Rectal smooth muscle tissue (tissue), 1 donor: ENCODE measurements around the gene FAR2.
"Not testable (repeated sequence)": the region's sequence is repeated elsewhere in the genome, so short reads cannot be mapped to it uniquely, and the experiment has no call there.

Experiments used
- H3K27ac ChIP-seq: one replicate; pipeline ENCODE4 v1.7.0; 2013; ENCODE audit warnings: low read depth, low read length, inconsistent platforms
- H3K27me3 ChIP-seq: one replicate; pipeline ENCODE4 v1.7.0; 2013; ENCODE audit warnings: low read length; ENCODE audit not compliant: control insufficient read depth, insufficient read depth
- H3K36me3 ChIP-seq: one replicate; pipeline ENCODE4 v1.7.0; 2013; ENCODE audit warnings: low read length; ENCODE audit not compliant: control insufficient read depth, insufficient read depth
- H3K4me1 ChIP-seq: one replicate; pipeline ENCODE4 v1.7.0; 2013; ENCODE audit warnings: low read length; ENCODE audit not compliant: control insufficient read depth, insufficient read depth
- H3K4me3 ChIP-seq: one replicate; pipeline ENCODE4 v1.7.0; 2013; ENCODE audit warnings: low read length
- H3K9ac ChIP-seq: one replicate; pipeline ENCODE4 v1.7.0; 2013; ENCODE audit warnings: low read length

Gene FAR2

GRCh38 chr12:29282031-29282816, 133.1 kb downstream of the FAR2 start:
- Histone ChIP-seq H3K4me3 (no peak overlapping the region), H3K36me3 (no peaks in the 10 kb centered on the region), H3K4me1 (peaks cover 5% of the 10 kb centered on the region), H3K27ac (no peak overlapping the region), H3K27me3 (no peaks in the 10 kb centered on the region), H3K9ac (no peak overlapping the region)

GRCh38 chr12:29283969-29284700, 135.1 kb downstream of the FAR2 start:
- Histone ChIP-seq H3K27me3 (no peaks in the 10 kb centered on the region), H3K36me3 (no peaks in the 10 kb centered on the region), H3K4me3 (no peak overlapping the region), H3K9ac (no peak overlapping the region), H3K4me1 (peaks cover 2% of the 10 kb centered on the region), H3K27ac (no peak overlapping the region)

- H3K36me3 ChIP-seq = no peaks in the 10 kb centered on the region
- H3K27ac ChIP-seq = no peak overlapping the region
- H3K9ac ChIP-seq = no peak overlapping the region
- H3K4me1 ChIP-seq = no peaks in the 10 kb centered on the region
- no peak overlapping the region for H3K4me3 ChIP-seq
- no peaks in the 10 kb centered on the region for H3K27me3 ChIP-seq
Observed at GRCh38 chr12:29286081-29286790, 137.2 kb downstream of the FAR2 start.

- Histone ChIP-seq H3K9ac (no peak overlapping the region), H3K27ac (no peak overlapping the region), H3K4me3 (no peak overlapping the region), H3K27me3 (no peaks in the 10 kb centered on the region), H3K36me3 (no peaks in the 10 kb centered on the region), H3K4me1 (no peaks in the 10 kb centered on the region)
Observed at GRCh38 chr12:29287622-29288021, 138.5 kb downstream of the FAR2 start.

- H3K27me3 ChIP-seq = no peaks in the 10 kb centered on the region
- no peak overlapping the region for H3K4me3 ChIP-seq
- no peaks in the 10 kb centered on the region for H3K4me1 ChIP-seq
- H3K27ac ChIP-seq = no peak overlapping the region
- H3K36me3 ChIP-seq = no peaks in the 10 kb centered on the region
- H3K9ac ChIP-seq = no peak overlapping the region
Observed at GRCh38 chr12:29288031-29288430, 139.0 kb downstream of the FAR2 start.

GRCh38 chr12:29290475-29290874, 141.4 kb downstream of the FAR2 start:
- H3K36me3 ChIP-seq, H3K4me3 ChIP-seq, H3K4me1 ChIP-seq, H3K9ac ChIP-seq, H3K27ac ChIP-seq, H3K27me3 ChIP-seq: not testable (repeated sequence)

- Histone ChIP-seq H3K4me3 (no peak overlapping the region), H3K9ac (no peak overlapping the region), H3K4me1 (no peaks in the 10 kb centered on the region), H3K27me3 (no peaks in the 10 kb centered on the region), H3K27ac (no peak overlapping the region), H3K36me3 (no peaks in the 10 kb centered on the region)
Observed at GRCh38 chr12:29291226-29291625, 142.1 kb downstream of the FAR2 start.

- no peaks in the 10 kb centered on the region for H3K36me3 ChIP-seq
- no peaks in the 10 kb centered on the region for H3K27me3 ChIP-seq
- H3K27ac ChIP-seq = no peak overlapping the region
- no peak overlapping the region for H3K9ac ChIP-seq
- no peaks in the 10 kb centered on the region for H3K4me1 ChIP-seq
- H3K4me3 ChIP-seq = no peak overlapping the region
Observed at GRCh38 chr12:29299633-29300032, 150.6 kb downstream of the FAR2 start.

- H3K4me1 ChIP-seq = no peaks in the 10 kb centered on the region
- no peaks in the 10 kb centered on the region for H3K36me3 ChIP-seq
Observed at GRCh38 chr12:29301114-29301513, 152.0 kb downstream of the FAR2 start.

GRCh38 chr12:29304388-29304787, 155.3 kb downstream of the FAR2 start:
- Histone ChIP-seq H3K9ac (no peak overlapping the region), H3K4me1 (no peaks in the 10 kb centered on the region), H3K27ac (no peak overlapping the region), H3K36me3 (no peaks in the 10 kb centered on the region), H3K27me3 (no peaks in the 10 kb centered on the region), H3K4me3 (no peak overlapping the region)

More at GRCh38 chr12:29301114-29301513, 152.0 kb downstream of the FAR2 start:
- no peaks in the 10 kb centered on the region for H3K27me3 ChIP-seq
- no peak overlapping the region for H3K4me3 ChIP-seq
- no peak overlapping the region for H3K9ac ChIP-seq
- H3K27ac ChIP-seq = no peak overlapping the region

- Histone ChIP-seq H3K27ac (no peak overlapping the region), H3K27me3 (no peaks in the 10 kb centered on the region), H3K4me1 (no peaks in the 10 kb centered on the region), H3K4me3 (no peak overlapping the region), H3K9ac (no peak overlapping the region), H3K36me3 (no peaks in the 10 kb centered on the region)
Observed at GRCh38 chr12:29306266-29306665, 157.2 kb downstream of the FAR2 start.

GRCh38 chr12:29306682-29307081, 157.6 kb downstream of the FAR2 start:
- Histone ChIP-seq H3K36me3 (no peaks in the 10 kb centered on the region), H3K4me3 (no peak overlapping the region), H3K9ac (no peak overlapping the region), H3K27ac (no peak overlapping the region), H3K27me3 (no peaks in the 10 kb centered on the region), H3K4me1 (no peaks in the 10 kb centered on the region)
